SK-N-SH (cell line): ENCODE data around the gene HDLBP. TPM values are rescaled to one million over a fixed set of nuclear protein-coding genes. Genes with fewer than 3 reads are reported as not detected.

Source experiments
- CTCF ChIA-PET: fragments of 300-600, 350-600 bp; formaldehyde crosslinking; extraction: SDS; loops from one replicate; lab custom pipeline; 2021; lab: Yijun Ruan, JAX
- POLR2A ChIA-PET: fragments of 350-600 bp; sonication (Branson Sonifier 250); formaldehyde crosslinking; extraction: SDS; loops from one replicate; lab custom pipeline; 2020; ENCODE audit warnings: antibody characterized with exemption, inconsistent platforms; lab: Yijun Ruan, JAX
- DNase-seq: peaks from one replicate; pipeline ENCODE4 v3.0.0; 2012
- H2AFZ ChIP-seq: fragments of 200-600 bp; sonication (generic); 2 replicates; pipeline ENCODE4 v1.8.1; 2016; ENCODE audit warnings: antibody characterized with exemption, mild to moderate bottlenecking, low read depth
- H3F3A ChIP-seq: fragments of 200-600 bp; sonication (generic); replicated peaks from 2 replicates; pipeline ENCODE3; 2016; ENCODE audit warnings: antibody characterized with exemption, mild to moderate bottlenecking; ENCODE audit not compliant: insufficient read depth
- H3K27ac ChIP-seq, 2 experiments: fragments of 200-500 bp in 1 of 2; fragments of 200-600 bp in 1 of 2; sonication (Bioruptor generic) in 1 of 2; sonication (generic), shearing (Covaris generic) in 1 of 2; 2 replicates each; pipeline versions ENCODE4 v1.5.1 to v1.6.1; 2014 to 2016; ENCODE audit warnings: low read depth in 2 of 2, inconsistent platforms in 1 of 2, low read length in 1 of 2, mild to moderate bottlenecking in 1 of 2, mixed read lengths in 1 of 2
- H3K27me3 ChIP-seq: fragments of 200-600 bp; sonication (generic), shearing (Covaris generic); 2 replicates; pipeline ENCODE4 v1.6.1; 2016; ENCODE audit warnings: mixed run types; ENCODE audit not compliant: insufficient read depth
- H3K36me3 ChIP-seq, 2 experiments: fragments of 200-500 bp in 1 of 2; fragments of 200-600 bp in 1 of 2; sonication (Bioruptor generic) in 1 of 2; sonication (generic) in 1 of 2; replicated peaks in 1 of 2; 2 replicates each; pipeline versions ENCODE3 to v1.5.1; 2014 to 2016; ENCODE audit warnings: low read length in 1 of 2, mild to moderate bottlenecking in 1 of 2; ENCODE audit not compliant: insufficient read depth in 2 of 2, control insufficient read depth in 1 of 2
- H3K4me1 ChIP-seq, 2 experiments: fragments of 200-500 bp in 1 of 2; fragments of 200-600 bp in 1 of 2; sonication (Bioruptor generic) in 1 of 2; sonication (generic), shearing (Covaris generic) in 1 of 2; 2 replicates each; pipeline versions ENCODE4 v1.5.1 to v1.6.1; 2014 to 2016; ENCODE audit warnings: low read depth in 1 of 2, low read length in 1 of 2, mixed run types in 1 of 2; ENCODE audit not compliant: insufficient read depth in 2 of 2, control insufficient read depth in 1 of 2
- H3K4me2 ChIP-seq: fragments of 200-600 bp; sonication (generic), shearing (Covaris generic); 2 replicates; pipeline ENCODE4 v1.6.1; 2017; ENCODE audit warnings: mixed run types
- H3K4me3 ChIP-seq, 2 experiments: fragments of 200-500 bp in 1 of 2; fragments of 200-600 bp in 1 of 2; sonication (Bioruptor generic) in 1 of 2; sonication (generic), shearing (Covaris generic) in 1 of 2; 2 replicates each; pipeline versions ENCODE4 v1.5.1 to v1.8.1; 2014 to 2016; ENCODE audit warnings: low read depth in 2 of 2, inconsistent platforms in 1 of 2, low read length in 1 of 2, mild to moderate bottlenecking in 1 of 2, mixed read lengths in 1 of 2, moderate library complexity in 1 of 2
- H3K79me2 ChIP-seq: fragments of 200-600 bp; sonication (generic); 2 replicates; pipeline ENCODE4 v1.8.1; 2017; ENCODE audit warnings: mild to moderate bottlenecking; ENCODE audit not compliant: insufficient read depth
- H3K9ac ChIP-seq: fragments of 200-600 bp; sonication (generic); 2 replicates; pipeline ENCODE4 v1.6.1; 2017; ENCODE audit warnings: mixed run types
- H3K9me2 ChIP-seq: fragments of 200-600 bp; sonication (generic); 2 replicates; pipeline ENCODE4 v1.6.1; 2017; ENCODE audit warnings: mixed run types
- H3K9me3 ChIP-seq: fragments of 200-600 bp; sonication (generic); 2 replicates; pipeline ENCODE4 v1.6.1; 2017; ENCODE audit warnings: mixed run types, mild to moderate bottlenecking, moderate library complexity
- H4K20me1 ChIP-seq: fragments of 200-600 bp; sonication (generic); 2 replicates; pipeline ENCODE4 v1.6.1; 2017; ENCODE audit warnings: mild to moderate bottlenecking, mixed run types; ENCODE audit not compliant: insufficient read depth
- EZH2phosphoT487 ChIP-seq: fragments of 200-600 bp; sonication (generic); IDR thresholded peaks from 2 replicates; pipeline ENCODE4 v1.6.1; 2017; ENCODE audit warnings: low read depth, mixed run types, mild to moderate bottlenecking, antibody characterized with exemption, moderate library complexity, borderline replicate concordance
- FOSL2 ChIP-seq: IDR thresholded peaks from 2 replicates; pipeline ENCODE4 v1.4.0; 2012; ENCODE audit warnings: low read depth, mild to moderate bottlenecking, moderate library complexity, borderline replicate concordance
- FOXJ3 ChIP-seq: sonication (generic); formaldehyde crosslinking; IDR thresholded peaks from 2 replicates; pipeline ENCODE4 v1.5.1; 2020; ENCODE audit warnings: mild to moderate bottlenecking, missing genetic modification reagents
- FOXM1 ChIP-seq: IDR thresholded peaks from 2 replicates; pipeline ENCODE4 v1.4.0; 2012; ENCODE audit warnings: low read depth, mild to moderate bottlenecking
- JUND ChIP-seq: IDR thresholded peaks from 2 replicates; pipeline ENCODE4 v1.4.0; 2012
- MEF2A ChIP-seq: IDR thresholded peaks from 2 replicates; pipeline ENCODE4 v1.4.0; 2012; ENCODE audit warnings: low read depth, borderline replicate concordance
- NFIC ChIP-seq: IDR thresholded peaks from 2 replicates; pipeline ENCODE4 v1.4.0; 2012; ENCODE audit warnings: borderline replicate concordance
- NRF1 ChIP-seq: IDR thresholded peaks from 2 replicates; pipeline ENCODE4 v1.6.1; 2012; ENCODE audit warnings: low read depth, mild to moderate bottlenecking, low read length
- POLR2AphosphoS5 ChIP-seq: IDR thresholded peaks from 2 replicates; pipeline ENCODE4 v1.6.1; 2012; ENCODE audit warnings: low read depth, low read length
- RFX5 ChIP-seq: IDR thresholded peaks from 2 replicates; pipeline ENCODE4 v1.6.1; 2012; ENCODE audit warnings: mild to moderate bottlenecking, improper control_type of control experiment, low read length
- TAF1 ChIP-seq: IDR thresholded peaks from 2 replicates; pipeline ENCODE4 v1.6.1; 2012; ENCODE audit warnings: low read depth, mild to moderate bottlenecking, low read length, moderate library complexity, borderline replicate concordance
- TEAD4 ChIP-seq: IDR thresholded peaks from 2 replicates; pipeline ENCODE4 v1.4.0; 2012; ENCODE audit warnings: mild to moderate bottlenecking, borderline replicate concordance; ENCODE audit not compliant: insufficient read depth
- WGBS: methylation state at CpG from one replicate; pipeline ENCODE4 v1.1.6; 2017; ENCODE audit warnings: low lambda C conversion rate; 5-methylcytosine and 5-hydroxymethylcytosine counted together
- polyA plus RNA-seq, 3 experiments: library from polyadenylated mRNA; depleted of rRNA; stranded (reverse); fragments of >200 nt; gene quantifications; 2 replicates each; pipeline ENCODE4 v1.2.3, GENCODE V29; 2012
- TF ChIP-seq, protein P1 (sequence below): IDR thresholded peaks from 2 replicates; pipeline ENCODE4 v1.4.0; 2012; ENCODE audit warnings: low read depth, borderline replicate concordance
- TF ChIP-seq, protein P2 (sequence below): fragments of 200-600 bp; sonication (generic); IDR thresholded peaks from 2 replicates; pipeline ENCODE4 v1.6.1; 2017; ENCODE audit warnings: antibody characterized with exemption, mild to moderate bottlenecking, moderate library complexity
- TF ChIP-seq, protein P3 (sequence below): fragments of 150-350 bp; IDR thresholded peaks from 2 replicates; pipeline ENCODE4 v1.6.1; 2017; ENCODE audit warnings: antibody characterized with exemption, low read length, low read depth, borderline replicate concordance

HDLBP gene
- polyA plus RNA-seq, 1 of the 3 experiments (the other 2 are of a cell fraction), result 263 TPM

DNA sequence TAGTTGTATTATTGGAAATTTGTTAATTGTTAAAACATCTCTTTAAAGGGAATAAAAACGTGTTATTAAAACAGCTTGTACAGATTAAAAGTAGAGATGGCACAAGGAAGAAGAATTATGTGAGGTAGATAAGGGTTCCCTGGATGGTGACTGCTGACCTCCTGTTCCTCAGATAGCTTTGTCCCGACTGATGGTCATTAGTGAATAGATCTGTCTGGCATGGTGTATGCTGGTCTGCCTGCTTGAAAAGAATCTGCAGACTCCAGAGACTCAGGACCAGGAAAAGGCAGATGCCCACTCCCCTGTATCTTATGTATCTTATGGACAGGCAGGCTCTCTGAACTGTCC, 35.0 kb upstream of the HDLBP start:
- ChIA-PET CTCF (interaction anchor here (1.3 kb wide), 1 partner anchor 499 kb away, joined by 3 read pairs; no protein-coding TSS in a partner anchor), POLR2A (no interaction called here)

DNA sequence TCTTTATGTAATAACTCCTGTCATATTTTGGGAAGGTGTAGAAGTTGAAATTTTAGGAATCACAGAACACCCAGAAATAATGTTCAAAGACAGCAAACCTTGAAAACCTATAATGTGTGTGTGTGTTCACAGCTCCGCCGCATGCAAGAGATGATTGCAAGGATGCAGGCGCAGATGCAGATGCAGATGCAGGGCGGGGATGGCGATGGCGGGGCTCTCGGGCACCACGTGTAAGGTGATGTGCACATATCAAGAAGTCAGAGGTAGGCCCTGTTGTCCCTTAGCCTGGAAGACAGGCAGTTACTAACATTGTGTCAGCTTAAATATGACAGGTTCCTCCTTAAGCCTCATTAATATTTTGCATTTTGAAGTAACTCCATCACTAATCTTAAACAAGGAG, 34.5 kb upstream of the HDLBP start:
- no peaks in the 10 kb centered on the region for H3K27me3 ChIP-seq
- H3K9me2 ChIP-seq, result no peaks in the 10 kb centered on the region
- H3K27ac ChIP-seq, result no peak overlapping the region
- H3K9ac ChIP-seq, result no peak overlapping the region
- H3K4me2 ChIP-seq, result no peak overlapping the region
- WGBS, result 91% methylated on average over 8 of the region's 8 CpGs
- ChIA-PET CTCF (interaction anchor here (1.3 kb wide), 1 partner anchor 499 kb away, joined by 3 read pairs; no protein-coding TSS in a partner anchor), POLR2A (no interaction called here)
- peaks cover 72 to 87% of the 10 kb centered on the region in 2 experiments for H3K36me3 ChIP-seq
- H3K4me3 ChIP-seq, result no peak overlapping the region
- peaks cover 0 to under 1% of the 10 kb centered on the region in 2 experiments; a peak in 1 of 4 replicates for H3K4me1 ChIP-seq
- no peaks in the 10 kb centered on the region for H3K9me3 ChIP-seq
- DNase-seq, result no peak
- H2AFZ ChIP-seq, result no peak overlapping the region
- H3F3A ChIP-seq, result peaks cover 48% of the 10 kb centered on the region
- peaks cover 3% of the 10 kb centered on the region; the same call in 1 of the 2 replicates for H4K20me1 ChIP-seq
- TF ChIP-seq FOXM1 (no peak), MEF2A (no peak), EZH2phosphoT487 (no peak), JUND (no peak), RFX5 (no peak), TEAD4 (no peak), NRF1 (no peak), FOSL2 (no peak), NFIC (no peak)
- TF ChIP-seq, protein P1, sequence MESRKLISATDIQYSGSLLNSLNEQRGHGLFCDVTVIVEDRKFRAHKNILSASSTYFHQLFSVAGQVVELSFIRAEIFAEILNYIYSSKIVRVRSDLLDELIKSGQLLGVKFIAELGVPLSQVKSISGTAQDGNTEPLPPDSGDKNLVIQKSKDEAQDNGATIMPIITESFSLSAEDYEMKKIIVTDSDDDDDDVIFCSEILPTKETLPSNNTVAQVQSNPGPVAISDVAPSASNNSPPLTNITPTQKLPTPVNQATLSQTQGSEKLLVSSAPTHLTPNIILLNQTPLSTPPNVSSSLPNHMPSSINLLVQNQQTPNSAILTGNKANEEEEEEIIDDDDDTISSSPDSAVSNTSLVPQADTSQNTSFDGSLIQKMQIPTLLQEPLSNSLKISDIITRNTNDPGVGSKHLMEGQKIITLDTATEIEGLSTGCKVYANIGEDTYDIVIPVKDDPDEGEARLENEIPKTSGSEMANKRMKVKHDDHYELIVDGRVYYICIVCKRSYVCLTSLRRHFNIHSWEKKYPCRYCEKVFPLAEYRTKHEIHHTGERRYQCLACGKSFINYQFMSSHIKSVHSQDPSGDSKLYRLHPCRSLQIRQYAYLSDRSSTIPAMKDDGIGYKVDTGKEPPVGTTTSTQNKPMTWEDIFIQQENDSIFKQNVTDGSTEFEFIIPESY, result no peak
- TF ChIP-seq, protein P2, sequence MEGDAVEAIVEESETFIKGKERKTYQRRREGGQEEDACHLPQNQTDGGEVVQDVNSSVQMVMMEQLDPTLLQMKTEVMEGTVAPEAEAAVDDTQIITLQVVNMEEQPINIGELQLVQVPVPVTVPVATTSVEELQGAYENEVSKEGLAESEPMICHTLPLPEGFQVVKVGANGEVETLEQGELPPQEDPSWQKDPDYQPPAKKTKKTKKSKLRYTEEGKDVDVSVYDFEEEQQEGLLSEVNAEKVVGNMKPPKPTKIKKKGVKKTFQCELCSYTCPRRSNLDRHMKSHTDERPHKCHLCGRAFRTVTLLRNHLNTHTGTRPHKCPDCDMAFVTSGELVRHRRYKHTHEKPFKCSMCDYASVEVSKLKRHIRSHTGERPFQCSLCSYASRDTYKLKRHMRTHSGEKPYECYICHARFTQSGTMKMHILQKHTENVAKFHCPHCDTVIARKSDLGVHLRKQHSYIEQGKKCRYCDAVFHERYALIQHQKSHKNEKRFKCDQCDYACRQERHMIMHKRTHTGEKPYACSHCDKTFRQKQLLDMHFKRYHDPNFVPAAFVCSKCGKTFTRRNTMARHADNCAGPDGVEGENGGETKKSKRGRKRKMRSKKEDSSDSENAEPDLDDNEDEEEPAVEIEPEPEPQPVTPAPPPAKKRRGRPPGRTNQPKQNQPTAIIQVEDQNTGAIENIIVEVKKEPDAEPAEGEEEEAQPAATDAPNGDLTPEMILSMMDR, result no peak
- TF ChIP-seq, protein P3, sequence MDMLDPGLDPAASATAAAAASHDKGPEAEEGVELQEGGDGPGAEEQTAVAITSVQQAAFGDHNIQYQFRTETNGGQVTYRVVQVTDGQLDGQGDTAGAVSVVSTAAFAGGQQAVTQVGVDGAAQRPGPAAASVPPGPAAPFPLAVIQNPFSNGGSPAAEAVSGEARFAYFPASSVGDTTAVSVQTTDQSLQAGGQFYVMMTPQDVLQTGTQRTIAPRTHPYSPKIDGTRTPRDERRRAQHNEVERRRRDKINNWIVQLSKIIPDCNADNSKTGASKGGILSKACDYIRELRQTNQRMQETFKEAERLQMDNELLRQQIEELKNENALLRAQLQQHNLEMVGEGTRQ, result no peak
- H3K79me2 ChIP-seq, result 0 out of 2 replicates have a peak, but pooled peaks cover 8% of the 10 kb centered on the region

More for the DNA sequence above, 35.0 kb upstream of the HDLBP start:
- H3K9ac ChIP-seq, result no peak overlapping the region
- H3K36me3 ChIP-seq, result peaks cover 66 to 84% of the 10 kb centered on the region in 2 experiments
- no peaks in the 10 kb centered on the region for H3K9me3 ChIP-seq
- peaks cover 0 to 4% of the 10 kb centered on the region in 2 experiments; a peak in 1 of 4 replicates for H3K4me1 ChIP-seq
- 84% methylated on average over 2 of the region's 2 CpGs for WGBS
- no peak overlapping the region for H3K4me2 ChIP-seq
- H3K9me2 ChIP-seq, result no peaks in the 10 kb centered on the region
- H3K27me3 ChIP-seq, result no peaks in the 10 kb centered on the region
- no peak overlapping the region for H3K4me3 ChIP-seq
- H4K20me1 ChIP-seq, result no peaks in the 10 kb centered on the region; the same call in 1 of the 2 replicates
- H3K27ac ChIP-seq, result no peak overlapping the region
- peaks cover 49% of the 10 kb centered on the region for H3F3A ChIP-seq
- no peak for DNase-seq
- H2AFZ ChIP-seq, result no peak overlapping the region
- H3K79me2 ChIP-seq, result 0 out of 2 replicates have a peak, but pooled peaks cover 5% of the 10 kb centered on the region
- TF ChIP-seq FOXJ3, result no peak
- no peak for TF ChIP-seq POLR2AphosphoS5
- TF ChIP-seq TAF1, result no peak
